GM21737 (cell line): ENCODE results near the gene FILIP1.

Experiments used
- ATAC-seq: cut with Tn5 transposase; IDR thresholded peaks from one replicate; pipeline ENCODE4 v1.9.1; 2021; ENCODE audit warnings: mild to moderate bottlenecking, moderate library complexity; ENCODE audit not compliant: unreplicated experiment

FILIP1 gene

DNA sequence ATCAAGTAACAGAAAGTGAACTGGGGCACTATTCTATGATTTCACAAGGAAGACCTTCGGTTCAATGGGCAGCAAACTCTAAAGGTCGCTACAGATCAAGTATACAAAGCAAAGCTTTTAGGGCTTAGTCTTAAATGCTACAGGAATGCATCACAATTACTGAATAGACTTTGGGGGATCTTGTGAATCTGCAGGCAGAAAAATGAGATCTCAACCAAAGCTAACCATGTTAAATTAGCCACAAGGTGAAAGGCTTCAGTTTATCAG is 111.0 kb downstream of the FILIP1 start:
- no peak for ATAC-seq

GRCh38 chr6:75381877-75382633 is 111.5 kb downstream of the FILIP1 start:
- no peak for ATAC-seq

DNA sequence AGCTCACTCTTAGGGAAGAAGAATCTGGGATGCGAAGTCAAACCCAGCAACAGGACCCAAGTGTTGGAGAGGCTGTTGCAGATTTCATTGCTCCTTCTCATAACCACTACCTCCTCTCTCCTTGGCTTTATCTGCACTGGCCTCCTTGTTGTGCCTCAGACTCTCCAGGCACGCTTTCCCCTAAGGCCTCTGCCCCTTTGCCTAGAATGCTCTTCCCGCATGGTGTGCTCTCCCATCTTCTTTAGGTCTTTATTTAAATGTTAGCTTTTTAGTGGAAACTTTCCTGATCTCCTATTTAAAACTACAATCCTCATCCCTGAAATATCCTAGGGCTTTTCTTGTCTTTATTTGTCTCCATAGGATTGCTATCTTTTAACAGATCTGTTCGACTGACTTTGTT is 114.1 kb downstream of the FILIP1 start:
- no peak for ATAC-seq

DNA sequence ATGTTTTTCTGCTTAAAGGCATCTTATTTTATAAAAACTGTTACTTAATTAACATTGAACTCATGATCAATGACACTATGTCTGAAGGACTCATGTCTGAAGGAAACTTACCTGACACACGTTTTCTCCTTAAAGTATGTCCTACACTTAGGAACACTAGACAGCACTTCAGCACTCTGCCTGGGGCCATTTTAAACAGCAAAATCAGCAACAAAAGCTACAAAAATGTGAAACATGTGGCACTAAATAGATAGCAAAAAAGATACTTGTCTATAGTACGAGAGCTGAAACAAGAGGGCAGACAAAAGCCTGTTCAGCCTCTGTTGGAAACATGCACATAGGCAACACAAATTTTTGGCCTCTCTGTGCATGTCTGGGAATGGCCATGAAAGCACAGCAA is 115.5 kb downstream of the FILIP1 start:
- ATAC-seq: no peak

GRCh38 chr6:75377386-75377785 is 116.2 kb downstream of the FILIP1 start:
- ATAC-seq: no peak

GRCh38 chr6:75376347-75377024 is 117.1 kb downstream of the FILIP1 start:
- ATAC-seq: no peak

DNA sequence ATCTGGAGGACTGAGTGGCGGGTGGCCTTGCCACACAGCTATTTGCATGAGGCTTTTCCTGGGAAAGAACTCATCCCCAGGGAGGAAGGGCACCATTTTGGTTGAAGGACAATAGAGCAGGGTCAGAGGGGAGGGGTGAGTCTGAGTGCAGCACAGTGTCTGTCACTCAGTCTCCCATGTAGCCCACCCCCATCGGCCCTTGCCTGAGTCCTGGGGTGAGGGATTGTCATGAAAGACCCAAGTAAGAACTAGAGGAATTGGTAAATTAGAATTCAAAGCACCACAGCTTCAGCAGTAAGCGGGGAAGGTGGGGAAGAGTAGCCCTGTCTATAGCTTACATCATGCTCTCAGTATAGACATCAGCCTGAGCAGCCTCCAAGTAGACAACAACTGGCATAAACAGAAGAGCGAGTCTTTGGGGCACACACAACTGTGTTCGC is 118.6 kb downstream of the FILIP1 start:
- no peak for ATAC-seq

DNA sequence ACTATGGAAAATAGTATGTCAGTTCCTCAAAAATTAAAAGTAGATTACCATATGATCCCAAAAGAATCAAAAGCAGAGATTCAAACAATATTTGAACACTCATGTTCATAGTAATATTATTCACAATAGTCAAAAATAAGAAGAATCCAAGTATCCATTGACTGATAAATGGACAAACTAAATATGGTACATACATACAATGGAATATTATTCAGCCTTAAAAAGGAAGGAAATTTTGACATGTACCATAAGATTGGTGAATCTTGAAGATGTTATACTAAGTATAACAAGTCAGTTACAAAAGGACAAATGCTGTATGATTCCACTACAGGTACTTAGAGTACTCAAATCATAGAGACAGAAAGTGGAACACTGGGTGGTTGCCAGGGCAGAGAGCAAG is 120.7 kb downstream of the FILIP1 start:
- ATAC-seq: no peak

DNA sequence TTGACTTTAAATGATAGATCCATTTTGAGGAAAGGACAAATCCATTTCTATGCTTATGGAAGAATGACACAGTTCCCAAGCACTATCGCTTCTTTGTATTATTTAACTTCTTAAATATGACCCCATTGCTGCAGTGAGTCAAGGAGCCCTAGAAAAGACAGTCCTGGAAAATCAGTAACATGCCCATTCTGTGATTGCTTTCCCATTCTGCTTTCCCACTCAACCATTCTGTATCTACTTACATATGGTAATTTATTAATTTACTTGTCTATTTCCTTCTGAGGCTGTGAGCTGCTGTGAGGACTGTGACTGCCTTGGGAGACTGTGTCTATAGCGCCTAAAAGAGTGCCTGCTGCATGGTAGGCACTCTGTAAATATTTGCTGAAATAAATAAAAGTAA is 123.6 kb downstream of the FILIP1 start:
- no peak for ATAC-seq

DNA sequence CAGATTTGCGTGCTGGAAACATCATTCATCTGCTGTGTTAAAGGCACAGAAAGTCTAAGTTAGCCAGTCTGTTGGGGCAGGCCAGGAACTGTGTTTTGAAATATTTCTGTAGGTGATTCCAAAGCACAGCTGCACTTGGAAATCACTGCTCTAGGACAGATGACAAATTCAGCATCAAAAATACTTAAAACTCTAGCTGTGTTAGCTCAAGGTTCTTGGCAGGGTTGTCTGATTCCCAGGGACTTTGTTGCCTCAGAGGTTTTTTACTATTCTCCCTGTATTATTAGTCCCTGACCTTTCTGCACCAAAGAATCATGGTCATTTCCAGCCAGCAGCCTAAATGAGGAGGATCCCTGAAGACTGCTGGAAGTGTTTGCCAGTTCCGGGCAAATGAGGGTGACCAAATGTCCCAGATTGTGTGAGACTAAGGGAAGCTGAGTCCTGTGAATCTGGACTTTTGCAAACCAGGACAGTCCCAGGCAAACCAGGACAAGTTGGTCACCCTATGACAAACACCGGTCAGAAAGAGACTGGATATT is 124.7 kb downstream of the FILIP1 start:
- no peak for ATAC-seq

DNA sequence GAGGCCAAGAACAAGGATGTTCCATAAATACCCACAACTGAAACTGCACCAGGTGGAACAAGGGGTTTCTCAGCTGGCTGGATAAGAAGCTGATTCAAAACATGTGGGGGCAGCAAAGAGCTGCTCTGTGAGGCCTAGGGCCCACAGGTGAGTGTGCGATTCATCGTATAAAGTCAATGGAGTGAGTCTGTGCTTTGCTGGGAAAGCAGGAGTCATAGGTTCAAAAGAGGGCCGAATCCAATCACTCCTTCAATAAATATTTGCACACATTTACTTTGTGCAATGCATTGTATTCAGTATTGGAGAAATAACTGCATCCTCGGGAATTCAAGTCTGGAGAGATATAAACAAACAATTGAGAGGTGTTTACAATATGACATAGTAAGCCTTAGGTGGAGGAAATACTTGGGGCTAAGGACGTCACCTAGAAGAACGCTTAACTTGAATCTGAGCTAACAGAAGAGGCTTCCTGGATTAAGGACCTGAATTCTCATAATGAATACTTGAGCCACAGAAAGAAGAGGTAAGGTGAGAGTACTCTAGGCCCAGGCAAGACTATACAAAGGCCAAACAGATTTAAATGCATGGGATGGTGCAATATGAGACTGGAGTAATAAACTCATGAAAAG is 125.3 kb downstream of the FILIP1 start:
- ATAC-seq: no peak

- no peak for ATAC-seq
Measured at GRCh38 chr6:75363304-75363703, 130.3 kb downstream of the FILIP1 start.

DNA sequence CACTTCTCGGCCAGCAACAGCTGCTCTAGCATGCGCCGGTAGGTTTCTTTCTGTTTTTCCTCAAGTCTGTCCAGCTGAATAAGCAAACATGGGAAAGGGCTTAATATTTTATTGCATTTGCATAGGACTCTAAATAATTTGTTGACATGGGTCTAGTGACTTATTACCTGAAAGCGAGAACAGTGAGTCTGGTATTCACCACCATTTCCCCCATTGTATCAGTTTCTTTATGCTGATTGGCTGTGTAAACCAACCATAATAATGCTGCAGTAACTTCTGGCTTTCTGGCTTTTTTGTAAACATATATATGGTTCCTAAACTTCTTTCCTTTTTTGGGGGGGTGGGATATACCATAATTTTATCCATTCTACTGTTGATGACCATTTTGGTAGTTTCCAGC is 140.0 kb downstream of the FILIP1 start:
- no peak for ATAC-seq

DNA sequence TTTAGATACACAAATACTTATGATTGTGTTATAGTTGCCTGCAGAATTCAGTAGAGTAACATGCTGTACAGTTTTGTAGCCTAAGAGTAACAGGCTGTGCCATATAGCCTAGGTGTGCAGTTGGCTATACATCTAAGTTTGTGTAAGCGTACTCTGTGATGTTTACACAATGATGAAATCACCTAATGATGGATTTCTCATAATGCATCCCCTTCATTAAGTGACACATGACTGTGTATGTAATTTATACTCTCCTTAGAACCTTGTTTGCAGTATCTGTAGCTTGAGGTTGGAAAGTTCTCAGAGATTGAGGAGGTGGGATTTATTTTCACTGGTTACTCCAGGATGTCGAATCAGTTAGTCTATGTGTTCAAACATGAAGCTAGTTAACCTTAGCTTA is 142.0 kb downstream of the FILIP1 start:
- no peak for ATAC-seq

GRCh38 chr6:75350808-75351207 is 142.8 kb downstream of the FILIP1 start:
- ATAC-seq: no peak

DNA sequence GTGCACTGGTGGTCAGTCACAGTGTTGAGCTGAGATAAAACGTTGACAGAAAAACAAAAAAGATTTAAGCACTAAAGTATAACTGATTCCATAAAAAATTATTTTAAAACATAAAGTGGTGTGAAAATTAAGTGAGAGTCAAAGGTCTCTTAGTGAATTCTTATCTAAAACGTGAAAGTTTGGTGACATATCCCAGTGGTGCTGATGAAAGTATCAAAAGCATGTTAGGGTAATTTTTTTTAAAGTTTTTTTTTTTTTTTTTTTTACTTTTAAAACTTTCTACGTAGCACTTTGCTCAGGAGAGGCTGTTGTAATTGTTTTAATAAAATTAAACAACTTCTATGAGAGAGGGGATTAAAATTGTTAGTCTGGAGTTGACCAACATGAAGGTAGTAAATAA is 143.4 kb downstream of the FILIP1 start:
- no peak for ATAC-seq

GRCh38 chr6:75349262-75349984 is 144.2 kb downstream of the FILIP1 start:
- no peak for ATAC-seq

- no peak for ATAC-seq
Measured at GRCh38 chr6:75348882-75349261, 144.7 kb downstream of the FILIP1 start.

DNA sequence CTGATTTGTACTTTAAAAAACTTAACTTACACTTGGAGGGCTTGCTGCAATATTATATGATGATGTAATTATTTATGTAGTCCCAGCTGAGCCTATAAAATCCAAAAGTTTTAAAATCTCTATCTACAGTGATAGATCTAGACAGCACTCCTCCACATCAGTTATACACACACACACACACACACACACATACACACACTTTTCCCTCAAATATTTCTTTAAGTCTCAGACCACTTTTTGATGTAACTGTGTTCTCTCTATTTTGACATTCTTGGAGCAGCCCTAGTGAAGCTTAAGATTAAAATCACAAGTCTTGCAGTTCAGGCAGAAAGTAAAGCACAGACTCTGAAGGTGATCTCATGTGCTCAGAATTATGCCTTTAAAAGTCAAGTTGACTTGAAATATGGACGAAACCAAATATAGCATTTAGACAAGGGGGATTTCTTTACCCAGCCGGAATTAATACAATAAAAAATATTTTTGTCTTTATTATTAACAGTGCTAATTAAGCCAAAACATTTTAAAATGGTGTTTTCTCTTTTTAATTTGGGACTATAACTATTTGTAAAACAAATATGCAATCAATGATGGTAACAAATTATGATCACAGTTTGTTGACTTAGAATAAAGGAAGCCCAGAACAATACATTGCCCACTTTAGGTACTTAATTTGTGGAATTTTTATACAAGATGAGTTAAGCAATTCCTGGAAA is 145.5 kb downstream of the FILIP1 start:
- no peak for ATAC-seq

GRCh38 chr6:75345413-75345812 is 148.2 kb downstream of the FILIP1 start:
- ATAC-seq: no peak

DNA sequence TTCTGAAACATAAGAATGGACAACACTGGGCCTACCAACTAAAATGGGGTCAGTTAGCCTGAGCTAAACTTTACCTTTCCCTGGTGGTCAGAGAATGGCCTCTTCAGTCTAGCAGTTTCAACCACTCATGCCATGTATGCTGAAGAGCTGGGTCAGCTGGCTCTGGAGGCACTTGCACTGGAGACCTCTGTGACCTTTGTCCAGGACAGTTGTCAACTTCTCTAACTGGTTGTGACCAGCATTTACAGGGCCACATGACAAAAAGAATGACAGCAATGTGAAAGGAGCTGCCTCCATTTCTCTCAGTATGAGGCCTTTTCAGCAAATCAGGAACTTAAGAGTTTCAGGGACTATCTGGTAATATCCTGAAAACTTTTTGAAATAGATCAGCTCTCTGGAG is 149.1 kb downstream of the FILIP1 start:
- ATAC-seq: no peak
